ACC112 (cell line): ENCODE data around the gene ATP6V1B1.

Source experiments
- H2AFZ ChIP-seq: fragments of 200-600 bp; sonication (generic); one replicate; pipeline ENCODE4 v1.6.0; 2017; ENCODE audit warnings: antibody characterized with exemption, low read length; ENCODE audit not compliant: unreplicated experiment
- H3K27ac ChIP-seq: fragments of 200-600 bp; sonication (generic); 2 replicates; pipeline ENCODE4 v1.5.1; 2014; ENCODE audit warnings: low read depth, mild to moderate bottlenecking, antibody characterized with exemption, low read length, moderate library complexity
- H3K27me3 ChIP-seq: fragments of 200-600 bp; sonication (generic); 2 replicates; pipeline ENCODE4 v1.6.1; 2014; ENCODE audit warnings: mild to moderate bottlenecking, antibody characterized with exemption, low read length, moderate library complexity, mixed read lengths; ENCODE audit not compliant: insufficient read depth
- H3K36me3 ChIP-seq: fragments of 200-600 bp; sonication (generic); 2 replicates; pipeline ENCODE4 v1.6.1; 2016; ENCODE audit warnings: mild to moderate bottlenecking, antibody characterized with exemption, low read length, moderate library complexity, mixed read lengths; ENCODE audit not compliant: insufficient read depth
- H3K4me1 ChIP-seq: fragments of 200-600 bp; sonication (generic); one replicate; pipeline ENCODE4 v1.6.1; 2016; ENCODE audit warnings: low read length, mixed read lengths; ENCODE audit not compliant: insufficient read depth, unreplicated experiment, control insufficient read depth
- H3K4me3 ChIP-seq: fragments of 200-600 bp; sonication (generic); 2 replicates; pipeline ENCODE4 v1.5.1; 2014; ENCODE audit warnings: mild to moderate bottlenecking, low read depth, low read length
- H3K79me2 ChIP-seq: fragments of 200-600 bp; sonication (generic); one replicate; pipeline ENCODE4 v1.6.0; 2016; ENCODE audit warnings: low read length; ENCODE audit not compliant: control insufficient read depth, unreplicated experiment, insufficient read depth

ATP6V1B1 gene

GRCh38 chr2:70962885-70963878 is 27.5 kb downstream of the ATP6V1B1 start:
- Histone ChIP-seq H3K79me2 (no peaks in the 10 kb centered on the region), H3K4me1 (peaks cover 3% of the 10 kb centered on the region), H3K36me3 (no peaks in the 10 kb centered on the region), H3K4me3 (no peak overlapping the region), H2AFZ (no peak overlapping the region), H3K27ac (no peak overlapping the region), H3K27me3 (peaks cover 10% of the 10 kb centered on the region; the same call in 1 of the 2 replicates)

- no peaks in the 10 kb centered on the region for H3K79me2 ChIP-seq
- no peak overlapping the region for H2AFZ ChIP-seq
- H3K4me3 ChIP-seq = no peak overlapping the region
- no peak overlapping the region for H3K27ac ChIP-seq
- H3K4me1 ChIP-seq = peaks cover 3% of the 10 kb centered on the region
- H3K36me3 ChIP-seq = no peaks in the 10 kb centered on the region
- H3K27me3 ChIP-seq = peaks cover 10% of the 10 kb centered on the region; the same call in 1 of the 2 replicates
These were observed 28.4 kb downstream of the ATP6V1B1 start for GRCh38 chr2:70964133-70964532.

- no peaks in the 10 kb centered on the region for H3K36me3 ChIP-seq
- H3K4me3 ChIP-seq = peak overlapping the region; percentile 94
These were observed 29.1 kb downstream of the ATP6V1B1 start for GRCh38 chr2:70964596-70965386.

GRCh38 chr2:70965506-70965905 is 29.8 kb downstream of the ATP6V1B1 start:
- Histone ChIP-seq H3K27ac (no peak overlapping the region), H3K4me3 (peak overlapping the region; percentile 94), H3K27me3 (peaks cover 15% of the 10 kb centered on the region; the same call in 1 of the 2 replicates), H3K4me1 (peaks cover 3% of the 10 kb centered on the region), H3K36me3 (no peaks in the 10 kb centered on the region), H2AFZ (peak overlapping the region; percentile 84), H3K79me2 (no peaks in the 10 kb centered on the region)

More at GRCh38 chr2:70964596-70965386, 29.1 kb downstream of the ATP6V1B1 start:
- H3K79me2 ChIP-seq = no peaks in the 10 kb centered on the region
- peaks cover 10% of the 10 kb centered on the region; the same call in 1 of the 2 replicates for H3K27me3 ChIP-seq
- H2AFZ ChIP-seq = peak overlapping the region; percentile 84
- no peak overlapping the region for H3K27ac ChIP-seq
- peaks cover 3% of the 10 kb centered on the region for H3K4me1 ChIP-seq

- Histone ChIP-seq H3K27ac (no peak overlapping the region), H3K79me2 (no peaks in the 10 kb centered on the region), H3K27me3 (peaks cover 17% of the 10 kb centered on the region), H2AFZ (no peak overlapping the region), H3K4me3 (no peak overlapping the region), H3K36me3 (no peaks in the 10 kb centered on the region), H3K4me1 (peaks cover 3% of the 10 kb centered on the region)
These were observed 31.0 kb downstream of the ATP6V1B1 start for GRCh38 chr2:70966681-70967080.

- H3K79me2 ChIP-seq = no peaks in the 10 kb centered on the region
- peaks cover 21% of the 10 kb centered on the region for H3K27me3 ChIP-seq
- no peaks in the 10 kb centered on the region for H3K36me3 ChIP-seq
- no peak overlapping the region for H3K27ac ChIP-seq
- H3K4me3 ChIP-seq = no peak overlapping the region
- H2AFZ ChIP-seq = no peak overlapping the region
- H3K4me1 ChIP-seq = peaks cover 3% of the 10 kb centered on the region
These were observed 31.5 kb downstream of the ATP6V1B1 start for GRCh38 chr2:70967189-70967588.

- no peak overlapping the region for H2AFZ ChIP-seq
- H3K4me1 ChIP-seq = peaks cover 13% of the 10 kb centered on the region
- H3K4me3 ChIP-seq = no peak overlapping the region
- no peaks in the 10 kb centered on the region for H3K36me3 ChIP-seq
- H3K79me2 ChIP-seq = no peaks in the 10 kb centered on the region
- peaks cover 11% of the 10 kb centered on the region; the same call in 1 of the 2 replicates for H3K27me3 ChIP-seq
- no peak overlapping the region for H3K27ac ChIP-seq
These were observed 38.9 kb downstream of the ATP6V1B1 start for GRCh38 chr2:70974592-70974991.

- no peak overlapping the region for H3K4me3 ChIP-seq
- H3K27me3 ChIP-seq = peaks cover 8% of the 10 kb centered on the region; the same call in 1 of the 2 replicates
- no peak overlapping the region for H2AFZ ChIP-seq
- no peak overlapping the region for H3K27ac ChIP-seq
- H3K36me3 ChIP-seq = no peaks in the 10 kb centered on the region
- H3K79me2 ChIP-seq = no peaks in the 10 kb centered on the region
- peaks cover 13% of the 10 kb centered on the region for H3K4me1 ChIP-seq
These were observed 39.5 kb downstream of the ATP6V1B1 start for GRCh38 chr2:70975237-70975636.

- Histone ChIP-seq H3K4me3 (peak overlapping the region; percentile 80), H2AFZ (no peak overlapping the region), H3K36me3 (no peaks in the 10 kb centered on the region), H3K4me1 (peaks cover 13% of the 10 kb centered on the region), H3K27ac (peak overlapping the region; percentile 86), H3K79me2 (no peaks in the 10 kb centered on the region), H3K27me3 (no peaks in the 10 kb centered on the region)
These were observed 42.0 kb downstream of the ATP6V1B1 start for GRCh38 chr2:70977605-70978205.
